HepG2 (cell line): ENCODE results near the gene UBR7.

Source experiments
- AGO1 ChIP-seq: fragments of 200-400 bp; formaldehyde crosslinking; IDR thresholded peaks from 2 replicates; pipeline ENCODE4 v1.6.1; 2017; ENCODE audit warnings: mild to moderate bottlenecking, low read depth, low read length, moderate library complexity; ENCODE audit not compliant: poor library complexity, severe bottlenecking
- FOXA1 ChIP-seq, 2 experiments: fragments of 450-650 bp in 1 of 2; sonication (generic) in 1 of 2; formaldehyde crosslinking in 1 of 2; IDR thresholded peaks; 2 replicates each; pipeline versions ENCODE4 v1.4.0 to v1.6.1; 2016 to 2020; ENCODE audit warnings: missing genetic modification reagents in 1 of 2
- PHF21A ChIP-seq: sonication (generic); formaldehyde crosslinking; IDR thresholded peaks from 2 replicates; pipeline ENCODE4 v1.5.0; 2020; ENCODE audit warnings: mild to moderate bottlenecking, missing genetic modification reagents
- POLR2AphosphoS5 ChIP-seq: IDR thresholded peaks from 2 replicates; pipeline ENCODE4 v1.6.1; 2012; ENCODE audit warnings: low read depth, low read length
- TGIF2 ChIP-seq: IDR thresholded peaks from 2 replicates; pipeline ENCODE4 v1.6.1; 2016; ENCODE audit warnings: control low read depth, missing compliant biosample characterization
- TF ChIP-seq, protein P1 (sequence below): sonication (generic); formaldehyde crosslinking; IDR thresholded peaks from 2 replicates; pipeline ENCODE4 v1.5.0; 2020; ENCODE audit warnings: mild to moderate bottlenecking, missing genetic modification reagents, moderate library complexity
- TF ChIP-seq, protein P2 (sequence below): sonication (generic); formaldehyde crosslinking; IDR thresholded peaks from 2 replicates; pipeline ENCODE4 v1.4.0; 2020; ENCODE audit warnings: missing genetic modification reagents
- TF ChIP-seq, protein P3 (sequence below): IDR thresholded peaks from 2 replicates; pipeline ENCODE4 v1.6.1; 2016; ENCODE audit warnings: control low read depth
- TF ChIP-seq, protein P4 (sequence below): IDR thresholded peaks from 2 replicates; pipeline ENCODE4 v1.6.1; 2012; ENCODE audit warnings: inconsistent platforms

DNA sequence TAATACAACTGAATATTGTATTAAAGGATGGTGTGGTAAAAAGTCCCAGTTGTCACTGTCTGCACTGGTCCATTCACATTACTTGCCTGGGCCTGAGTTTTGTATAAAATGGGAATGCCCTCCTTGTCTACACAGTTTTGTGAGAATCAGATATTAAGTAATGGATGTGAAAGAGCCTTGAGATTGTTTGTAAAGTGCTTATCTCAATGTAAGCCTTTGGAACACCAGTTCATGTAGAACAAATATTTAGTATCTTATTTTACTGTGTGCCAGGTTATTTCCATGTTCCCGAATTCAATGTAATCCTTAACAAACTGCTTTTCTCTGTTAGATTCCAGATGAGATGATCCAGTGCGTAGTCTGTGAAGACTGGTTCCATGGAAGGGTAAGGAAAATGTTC is 7.5 kb downstream of the UBR7 start:
- TF ChIP-seq, protein P1, sequence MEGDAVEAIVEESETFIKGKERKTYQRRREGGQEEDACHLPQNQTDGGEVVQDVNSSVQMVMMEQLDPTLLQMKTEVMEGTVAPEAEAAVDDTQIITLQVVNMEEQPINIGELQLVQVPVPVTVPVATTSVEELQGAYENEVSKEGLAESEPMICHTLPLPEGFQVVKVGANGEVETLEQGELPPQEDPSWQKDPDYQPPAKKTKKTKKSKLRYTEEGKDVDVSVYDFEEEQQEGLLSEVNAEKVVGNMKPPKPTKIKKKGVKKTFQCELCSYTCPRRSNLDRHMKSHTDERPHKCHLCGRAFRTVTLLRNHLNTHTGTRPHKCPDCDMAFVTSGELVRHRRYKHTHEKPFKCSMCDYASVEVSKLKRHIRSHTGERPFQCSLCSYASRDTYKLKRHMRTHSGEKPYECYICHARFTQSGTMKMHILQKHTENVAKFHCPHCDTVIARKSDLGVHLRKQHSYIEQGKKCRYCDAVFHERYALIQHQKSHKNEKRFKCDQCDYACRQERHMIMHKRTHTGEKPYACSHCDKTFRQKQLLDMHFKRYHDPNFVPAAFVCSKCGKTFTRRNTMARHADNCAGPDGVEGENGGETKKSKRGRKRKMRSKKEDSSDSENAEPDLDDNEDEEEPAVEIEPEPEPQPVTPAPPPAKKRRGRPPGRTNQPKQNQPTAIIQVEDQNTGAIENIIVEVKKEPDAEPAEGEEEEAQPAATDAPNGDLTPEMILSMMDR (CRISPR knock-in tag), result no peak
- no peak for TF ChIP-seq AGO1
- TF ChIP-seq, protein P2, sequence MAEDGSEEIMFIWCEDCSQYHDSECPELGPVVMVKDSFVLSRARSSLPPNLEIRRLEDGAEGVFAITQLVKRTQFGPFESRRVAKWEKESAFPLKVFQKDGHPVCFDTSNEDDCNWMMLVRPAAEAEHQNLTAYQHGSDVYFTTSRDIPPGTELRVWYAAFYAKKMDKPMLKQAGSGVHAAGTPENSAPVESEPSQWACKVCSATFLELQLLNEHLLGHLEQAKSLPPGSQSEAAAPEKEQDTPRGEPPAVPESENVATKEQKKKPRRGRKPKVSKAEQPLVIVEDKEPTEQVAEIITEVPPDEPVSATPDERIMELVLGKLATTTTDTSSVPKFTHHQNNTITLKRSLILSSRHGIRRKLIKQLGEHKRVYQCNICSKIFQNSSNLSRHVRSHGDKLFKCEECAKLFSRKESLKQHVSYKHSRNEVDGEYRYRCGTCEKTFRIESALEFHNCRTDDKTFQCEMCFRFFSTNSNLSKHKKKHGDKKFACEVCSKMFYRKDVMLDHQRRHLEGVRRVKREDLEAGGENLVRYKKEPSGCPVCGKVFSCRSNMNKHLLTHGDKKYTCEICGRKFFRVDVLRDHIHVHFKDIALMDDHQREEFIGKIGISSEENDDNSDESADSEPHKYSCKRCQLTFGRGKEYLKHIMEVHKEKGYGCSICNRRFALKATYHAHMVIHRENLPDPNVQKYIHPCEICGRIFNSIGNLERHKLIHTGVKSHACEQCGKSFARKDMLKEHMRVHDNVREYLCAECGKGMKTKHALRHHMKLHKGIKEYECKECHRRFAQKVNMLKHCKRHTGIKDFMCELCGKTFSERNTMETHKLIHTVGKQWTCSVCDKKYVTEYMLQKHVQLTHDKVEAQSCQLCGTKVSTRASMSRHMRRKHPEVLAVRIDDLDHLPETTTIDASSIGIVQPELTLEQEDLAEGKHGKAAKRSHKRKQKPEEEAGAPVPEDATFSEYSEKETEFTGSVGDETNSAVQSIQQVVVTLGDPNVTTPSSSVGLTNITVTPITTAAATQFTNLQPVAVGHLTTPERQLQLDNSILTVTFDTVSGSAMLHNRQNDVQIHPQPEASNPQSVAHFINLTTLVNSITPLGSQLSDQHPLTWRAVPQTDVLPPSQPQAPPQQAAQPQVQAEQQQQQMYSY (CRISPR knock-in tag), result no peak
- TF ChIP-seq TGIF2 (CRISPR knock-in tag), result no peak
- TF ChIP-seq, protein P3, sequence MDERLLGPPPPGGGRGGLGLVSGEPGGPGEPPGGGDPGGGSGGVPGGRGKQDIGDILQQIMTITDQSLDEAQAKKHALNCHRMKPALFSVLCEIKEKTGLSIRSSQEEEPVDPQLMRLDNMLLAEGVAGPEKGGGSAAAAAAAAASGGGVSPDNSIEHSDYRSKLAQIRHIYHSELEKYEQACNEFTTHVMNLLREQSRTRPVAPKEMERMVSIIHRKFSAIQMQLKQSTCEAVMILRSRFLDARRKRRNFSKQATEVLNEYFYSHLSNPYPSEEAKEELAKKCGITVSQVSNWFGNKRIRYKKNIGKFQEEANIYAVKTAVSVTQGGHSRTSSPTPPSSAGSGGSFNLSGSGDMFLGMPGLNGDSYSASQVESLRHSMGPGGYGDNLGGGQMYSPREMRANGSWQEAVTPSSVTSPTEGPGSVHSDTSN (CRISPR knock-in tag), result no peak
- TF ChIP-seq, protein P4, sequence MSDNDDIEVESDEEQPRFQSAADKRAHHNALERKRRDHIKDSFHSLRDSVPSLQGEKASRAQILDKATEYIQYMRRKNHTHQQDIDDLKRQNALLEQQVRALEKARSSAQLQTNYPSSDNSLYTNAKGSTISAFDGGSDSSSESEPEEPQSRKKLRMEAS, result no peak
- no peak for TF ChIP-seq POLR2AphosphoS5
- TF ChIP-seq PHF21A (CRISPR knock-in tag), result no peak
- TF ChIP-seq FOXA1 (IDR thresholded peaks at IDR 0.05), result no peak
- TF ChIP-seq FOXA1 (CRISPR knock-in tag; IDR thresholded peaks at IDR 0.05), result no peak
